GM12865 (cell line): ENCODE results near the gene SETD6.

Experiments
- DNase-seq: peaks from one replicate; pipeline ENCODE4 v3.0.0; 2010; ENCODE audit warnings: low read depth
- H3K4me3 ChIP-seq: 2 replicates; pipeline ENCODE4 v1.5.1; 2011; ENCODE audit warnings: mild to moderate bottlenecking, low read depth, low read length, control low read depth
- CTCF ChIP-seq: IDR thresholded peaks from 2 replicates; pipeline ENCODE4 v1.5.1; 2011; ENCODE audit warnings: low read length, control low read depth, low read depth, inconsistent platforms; ENCODE audit not compliant: insufficient read depth; ENCODE audit errors: missing control alignments

SETD6 gene

GRCh38 chr16:58509256-58510096 lies 5.8 kb upstream of the SETD6 start:
- DNase-seq = no peak
- no peak overlapping the region for H3K4me3 ChIP-seq
- no peak for TF ChIP-seq CTCF

DNA sequence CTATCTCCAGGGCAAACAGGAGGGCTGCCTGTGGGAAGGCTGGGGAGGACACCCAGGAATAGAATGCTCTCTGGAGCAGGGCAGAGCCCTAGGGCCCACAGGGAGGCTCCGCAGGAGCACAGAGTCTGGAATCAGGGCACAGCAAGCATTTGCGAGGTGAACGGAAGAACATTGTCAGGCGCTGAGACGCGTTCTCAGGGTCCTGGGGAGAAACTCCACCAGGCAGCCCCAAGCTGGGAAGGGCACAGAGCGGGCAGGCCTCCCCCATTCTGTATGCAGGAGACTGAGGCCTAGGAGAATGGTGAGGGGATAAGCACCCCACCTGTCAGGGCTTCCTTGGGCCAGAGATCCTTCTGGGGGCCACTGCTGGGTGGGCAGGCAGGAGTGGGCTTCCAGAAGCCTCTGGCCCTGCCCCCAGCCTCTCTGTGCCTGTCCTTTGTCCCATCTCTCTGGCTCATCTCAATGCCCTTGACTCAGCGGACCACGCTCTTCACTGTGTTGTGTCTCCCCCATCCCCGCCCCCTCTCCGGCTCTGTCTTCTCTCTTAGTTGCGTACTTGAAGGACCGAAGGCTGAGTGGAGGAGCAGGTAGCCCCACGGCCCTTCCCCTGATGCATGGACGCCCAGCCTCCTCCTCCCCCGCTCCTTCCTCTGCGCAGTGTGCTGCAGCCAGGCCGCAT lies 5.1 kb upstream of the SETD6 start:
- DNase-seq = no peak
- H3K4me3 ChIP-seq = no peak overlapping the region
- no peak for TF ChIP-seq CTCF

- H3K4me3 ChIP-seq = no peak overlapping the region
- no peak for TF ChIP-seq CTCF
- no peak for DNase-seq
These were observed 4.3 kb upstream of the SETD6 start for GRCh38 chr16:58510776-58511628.

GRCh38 chr16:58511933-58512815 lies 3.1 kb upstream of the SETD6 start:
- peak; percentile 80 for TF ChIP-seq CTCF
- peak; percentile 84 for DNase-seq
- H3K4me3 ChIP-seq = no peak overlapping the region

DNA sequence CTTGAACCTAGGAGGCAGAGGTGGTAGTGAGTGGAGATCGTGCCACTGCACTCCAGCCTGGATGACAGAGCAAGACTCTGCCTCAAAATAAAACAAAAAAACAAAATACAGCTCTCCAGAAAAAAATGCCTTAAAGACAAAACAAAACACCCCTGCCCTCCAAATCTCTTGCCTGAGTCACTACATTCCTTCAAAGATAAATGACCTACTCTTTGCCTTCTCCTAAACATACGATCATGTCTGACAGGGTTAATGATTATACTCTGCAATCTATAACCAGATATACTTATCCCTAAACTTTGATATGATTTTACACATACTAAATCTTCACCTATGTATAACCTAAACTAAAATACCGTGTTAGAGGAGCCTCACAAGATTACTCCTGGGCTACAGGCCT lies 1.4 kb upstream of the SETD6 start:
- H3K4me3 ChIP-seq = no peak overlapping the region
- no peak for DNase-seq
- TF ChIP-seq CTCF = no peak
